Testis (tissue), 2 donors: ENCODE data around the gene GRAMD1C.
A peak's percentile ranks its signal among the peaks of the same experiment; 100 is the strongest.

Source experiments
- POLR2A ChIP-seq: fragments of 450-650 bp; IDR thresholded peaks from one replicate; pipeline ENCODE4 v1.6.1; 2017; ENCODE audit warnings: antibody characterized with exemption, mild to moderate bottlenecking, moderate library complexity
- TF ChIP-seq, protein P1 (sequence below), 3 experiments: fragments of 450-650 bp in 2 of 3; fragments of 200-600 bp in 1 of 3; sonication (generic) in 1 of 3; IDR thresholded peaks; one replicate each; pipeline ENCODE4 v1.5.1; 2016 to 2019; ENCODE audit warnings: antibody characterized with exemption in 3 of 3, mild to moderate bottlenecking in 2 of 3, moderate library complexity in 1 of 3

DNA sequence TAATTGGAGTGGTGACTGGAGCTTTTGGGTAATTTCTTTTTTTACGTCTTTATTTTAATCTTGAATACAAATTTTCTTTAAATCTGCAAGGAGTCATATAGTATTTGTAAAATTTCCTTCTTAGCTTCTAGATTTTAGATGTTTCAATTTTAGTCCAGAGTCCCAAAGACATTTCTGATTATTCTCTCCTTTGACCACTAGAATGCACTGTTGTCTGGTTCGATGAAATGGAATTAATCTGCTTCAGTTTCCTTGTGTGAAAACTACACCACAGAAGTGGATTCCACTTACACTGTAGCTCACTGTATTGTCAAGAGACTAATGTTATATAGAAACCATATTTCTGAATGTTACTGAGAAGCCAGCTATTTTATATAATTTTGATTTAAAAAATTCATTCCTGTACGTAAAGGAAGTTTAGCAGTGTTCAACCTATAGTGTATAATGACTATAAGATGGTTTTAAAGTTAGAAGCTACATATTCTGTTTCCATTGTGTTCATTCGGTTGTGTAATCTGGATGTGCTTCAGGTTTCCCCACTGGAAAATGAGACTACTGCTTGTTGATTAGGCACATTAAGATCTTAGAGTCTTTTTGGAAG lies 6.1 kb downstream of the GRAMD1C start:
- TF ChIP-seq, protein P1, sequence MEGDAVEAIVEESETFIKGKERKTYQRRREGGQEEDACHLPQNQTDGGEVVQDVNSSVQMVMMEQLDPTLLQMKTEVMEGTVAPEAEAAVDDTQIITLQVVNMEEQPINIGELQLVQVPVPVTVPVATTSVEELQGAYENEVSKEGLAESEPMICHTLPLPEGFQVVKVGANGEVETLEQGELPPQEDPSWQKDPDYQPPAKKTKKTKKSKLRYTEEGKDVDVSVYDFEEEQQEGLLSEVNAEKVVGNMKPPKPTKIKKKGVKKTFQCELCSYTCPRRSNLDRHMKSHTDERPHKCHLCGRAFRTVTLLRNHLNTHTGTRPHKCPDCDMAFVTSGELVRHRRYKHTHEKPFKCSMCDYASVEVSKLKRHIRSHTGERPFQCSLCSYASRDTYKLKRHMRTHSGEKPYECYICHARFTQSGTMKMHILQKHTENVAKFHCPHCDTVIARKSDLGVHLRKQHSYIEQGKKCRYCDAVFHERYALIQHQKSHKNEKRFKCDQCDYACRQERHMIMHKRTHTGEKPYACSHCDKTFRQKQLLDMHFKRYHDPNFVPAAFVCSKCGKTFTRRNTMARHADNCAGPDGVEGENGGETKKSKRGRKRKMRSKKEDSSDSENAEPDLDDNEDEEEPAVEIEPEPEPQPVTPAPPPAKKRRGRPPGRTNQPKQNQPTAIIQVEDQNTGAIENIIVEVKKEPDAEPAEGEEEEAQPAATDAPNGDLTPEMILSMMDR (IDR thresholded peaks at IDR 0.05) = peak; percentile 8 to 56 (median 45)
- TF ChIP-seq POLR2A = no peak
